ENCODE results near the gene ACTR8. TPM values are rescaled to one million over a fixed set of nuclear protein-coding genes. Genes with fewer than 3 reads are reported as not detected.

The ACTR8 gene
- total RNA-seq, 1 donor from 2014 or later: 42.7 TPM

DNA sequence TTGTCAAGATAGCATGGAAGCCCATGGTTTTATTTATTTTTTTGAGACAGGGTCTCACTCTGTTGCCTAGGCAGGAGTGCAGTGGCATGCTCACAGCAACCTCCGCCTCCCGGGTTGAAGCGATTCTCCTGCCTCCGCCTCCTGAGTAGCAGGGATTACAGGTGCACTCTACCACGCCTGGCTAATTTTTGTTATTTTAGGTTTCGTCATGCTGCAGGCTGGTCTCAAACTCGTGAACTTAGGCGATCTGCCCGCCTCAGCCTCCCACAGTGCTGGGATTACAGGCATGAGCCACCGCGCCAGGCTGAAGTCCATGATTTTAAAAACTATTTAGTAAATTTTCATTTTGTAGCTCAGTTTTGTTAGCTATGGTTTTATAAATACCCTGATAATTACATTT lies 2.7 kb upstream of the ACTR8 start:
- H3K4me3 Mint-ChIP-seq: no peak overlapping the region
- CTCF ChIA-PET: no interaction called here
- intact Hi-C loops (cut with micrococcal nuclease): no loop called here
- TF ChIP-seq, protein P1, sequence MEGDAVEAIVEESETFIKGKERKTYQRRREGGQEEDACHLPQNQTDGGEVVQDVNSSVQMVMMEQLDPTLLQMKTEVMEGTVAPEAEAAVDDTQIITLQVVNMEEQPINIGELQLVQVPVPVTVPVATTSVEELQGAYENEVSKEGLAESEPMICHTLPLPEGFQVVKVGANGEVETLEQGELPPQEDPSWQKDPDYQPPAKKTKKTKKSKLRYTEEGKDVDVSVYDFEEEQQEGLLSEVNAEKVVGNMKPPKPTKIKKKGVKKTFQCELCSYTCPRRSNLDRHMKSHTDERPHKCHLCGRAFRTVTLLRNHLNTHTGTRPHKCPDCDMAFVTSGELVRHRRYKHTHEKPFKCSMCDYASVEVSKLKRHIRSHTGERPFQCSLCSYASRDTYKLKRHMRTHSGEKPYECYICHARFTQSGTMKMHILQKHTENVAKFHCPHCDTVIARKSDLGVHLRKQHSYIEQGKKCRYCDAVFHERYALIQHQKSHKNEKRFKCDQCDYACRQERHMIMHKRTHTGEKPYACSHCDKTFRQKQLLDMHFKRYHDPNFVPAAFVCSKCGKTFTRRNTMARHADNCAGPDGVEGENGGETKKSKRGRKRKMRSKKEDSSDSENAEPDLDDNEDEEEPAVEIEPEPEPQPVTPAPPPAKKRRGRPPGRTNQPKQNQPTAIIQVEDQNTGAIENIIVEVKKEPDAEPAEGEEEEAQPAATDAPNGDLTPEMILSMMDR (IDR thresholded peaks at IDR 0.05): no peak
- POLR2A ChIA-PET: no interaction called here
- no peak overlapping the region for H3K27ac Mint-ChIP-seq
- no peaks in the 10 kb centered on the region for H3K9me3 Mint-ChIP-seq
- DNase-seq (no peak), ATAC-seq (ENCODE audit: low read depth) (no peak)
- peaks cover 31% of the 10 kb centered on the region for H3K4me1 Mint-ChIP-seq
- no peaks in the 10 kb centered on the region for H3K27me3 Mint-ChIP-seq
- peaks cover 59% of the 10 kb centered on the region for H3K36me3 Mint-ChIP-seq (ENCODE audit: low read depth)

DNA sequence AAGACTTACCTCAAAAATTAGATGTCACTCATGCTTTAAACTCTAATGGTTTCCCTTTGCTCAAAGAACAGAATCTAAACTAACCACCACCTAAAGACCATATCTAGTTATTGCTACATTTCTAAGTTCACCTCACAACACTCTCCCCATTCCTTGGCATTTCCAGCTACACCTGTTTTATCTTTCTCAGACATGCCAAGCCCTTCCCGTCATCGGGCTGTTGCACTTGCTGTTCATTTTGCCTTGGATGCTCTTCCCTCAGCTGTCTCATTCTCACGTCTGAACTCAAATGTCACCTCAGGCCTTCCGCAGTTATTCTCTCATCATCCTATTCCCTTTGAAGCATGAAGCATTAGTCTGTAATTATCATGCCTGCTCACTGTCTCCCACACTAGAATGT lies 1.1 kb upstream of the ACTR8 start:
- peaks cover 63% of the 10 kb centered on the region for H3K36me3 Mint-ChIP-seq (ENCODE audit: low read depth)
- ChIA-PET POLR2A (interaction anchor here (1.4 to 4.3 kb wide), 2 partner anchors 8 to 535 kb away, joined by 5 to 52 read pairs; partner anchors contain the start of genes DCP1A and SELENOK), CTCF (no interaction called here)
- H3K9me3 Mint-ChIP-seq: no peaks in the 10 kb centered on the region
- intact Hi-C loops (cut with micrococcal nuclease): no loop called here
- ATAC-seq (ENCODE audit: low read depth) (no peak), DNase-seq (no peak)
- no peaks in the 10 kb centered on the region for H3K27me3 Mint-ChIP-seq
- peak overlapping the region; percentile 50 for H3K27ac Mint-ChIP-seq
- H3K4me1 Mint-ChIP-seq: peaks cover 23% of the 10 kb centered on the region
- TF ChIP-seq, protein P1 (IDR thresholded peaks at IDR 0.05): no peak
- H3K4me3 Mint-ChIP-seq: peak overlapping the region; percentile 100

DNA sequence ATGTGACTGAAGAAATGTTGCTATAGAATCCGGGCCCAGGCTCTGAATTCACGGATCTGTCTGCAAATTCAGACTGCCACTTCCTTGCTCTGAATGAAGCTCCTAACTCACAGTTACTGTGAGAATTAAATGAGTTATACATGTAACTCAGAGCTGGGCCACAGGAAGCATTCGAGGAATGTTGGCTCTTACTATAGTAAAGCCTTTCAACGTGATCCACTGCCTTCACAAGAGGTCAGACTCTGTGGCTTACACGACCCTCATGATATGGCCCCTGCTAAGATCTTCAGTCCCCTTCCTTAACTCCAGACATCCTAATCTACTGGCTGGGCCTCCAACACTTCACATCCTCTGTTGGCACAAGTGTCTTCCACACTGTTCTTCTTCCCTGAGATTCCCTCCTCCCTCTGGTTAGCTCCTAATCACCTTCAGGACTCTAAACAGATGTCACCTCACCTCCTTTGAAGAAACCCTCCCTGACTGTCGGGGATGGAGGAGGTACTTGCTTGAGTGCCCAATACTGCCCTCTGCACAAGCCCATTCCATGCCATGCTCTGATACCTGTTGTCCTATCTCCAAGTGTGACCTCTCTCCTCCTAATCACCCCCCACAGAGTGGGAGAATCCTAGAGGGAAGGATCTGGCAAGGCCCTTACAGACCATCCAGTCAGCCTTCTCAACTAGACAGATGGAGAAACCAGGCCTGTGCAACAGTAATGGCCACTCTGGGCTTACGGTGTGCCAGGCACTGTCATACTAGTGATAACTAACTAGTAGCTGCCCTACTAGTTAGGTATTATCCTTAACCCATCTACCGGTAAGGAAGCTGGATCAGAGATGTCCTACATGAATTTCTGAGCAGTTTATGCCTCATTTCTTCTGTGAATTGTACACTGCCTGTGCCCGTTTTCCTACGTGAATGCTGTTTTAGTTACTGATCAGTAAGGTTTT lies 1.3 kb downstream of the ACTR8 start:
- peaks cover 23% of the 10 kb centered on the region for H3K4me1 Mint-ChIP-seq
- POLR2A ChIA-PET: interaction anchor here (0.7 to 4.3 kb wide), 2 partner anchors 10 to 130 kb away, joined by 4 to 52 read pairs; partner anchors contain the start of gene SELENOK
- intact Hi-C loops (cut with micrococcal nuclease): no loop called here
- no peak for ATAC-seq (ENCODE audit: low read depth)
- H3K27ac Mint-ChIP-seq: peak overlapping the region; percentile 59
- peak overlapping the region; percentile 100 for H3K4me3 Mint-ChIP-seq
- H3K9me3 Mint-ChIP-seq: no peaks in the 10 kb centered on the region
- no peaks in the 10 kb centered on the region for H3K27me3 Mint-ChIP-seq
- peaks cover 65% of the 10 kb centered on the region for H3K36me3 Mint-ChIP-seq (ENCODE audit: low read depth)
- no peak for DNase-seq
- CTCF ChIA-PET: no interaction called here
- TF ChIP-seq, protein P1 (IDR thresholded peaks at IDR 0.05): no peak

DNA sequence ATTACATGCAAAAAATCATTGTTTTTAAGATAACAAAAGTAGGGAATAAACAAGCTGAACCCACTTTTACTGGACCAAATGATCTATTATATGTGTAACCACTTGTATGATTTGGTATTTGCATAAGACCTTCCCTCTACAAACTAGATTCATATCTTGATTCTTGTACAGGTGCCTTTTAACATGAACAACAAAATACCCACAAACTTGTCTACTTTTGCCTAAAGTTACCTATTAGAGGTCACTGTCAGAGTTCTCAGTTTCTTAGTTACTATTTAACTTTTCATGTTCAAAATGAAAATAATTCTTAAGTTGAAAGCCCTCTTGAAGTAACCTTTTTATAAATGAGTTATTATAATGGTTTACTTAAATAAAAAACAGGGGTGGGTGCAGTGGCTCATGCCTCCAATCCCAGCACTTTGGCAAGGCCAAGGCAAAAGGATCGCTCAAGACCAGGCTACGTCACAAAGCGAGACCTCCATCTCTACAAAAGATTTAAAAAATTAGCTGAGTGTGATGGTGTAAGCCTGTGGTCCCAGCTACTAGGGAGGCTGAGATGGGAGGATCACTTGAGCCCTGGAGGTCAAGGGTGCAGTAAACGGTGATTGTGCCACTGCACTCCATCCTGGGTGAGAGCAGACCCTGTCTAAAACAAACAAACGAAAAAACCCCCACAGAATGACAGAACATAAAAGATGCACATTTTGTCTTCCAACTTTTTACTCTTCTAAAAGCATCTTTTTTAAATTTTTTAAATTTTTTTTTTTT lies 16.0 kb downstream of the ACTR8 start:
- Mint-ChIP-seq H3K27me3 (no peaks in the 10 kb centered on the region), H3K9me3 (no peaks in the 10 kb centered on the region), H3K4me1 (peaks cover 22% of the 10 kb centered on the region), H3K27ac (no peak overlapping the region), H3K4me3 (no peak overlapping the region), H3K36me3 (ENCODE audit: low read depth) (peaks cover 69% of the 10 kb centered on the region)
- TF ChIP-seq, protein P1 (IDR thresholded peaks at IDR 0.05): no peak
- ChIA-PET POLR2A (interaction anchor here (0.7 to 1.2 kb wide), 2 partner anchors 9 to 16 kb away, joined by 3 read pairs; no protein-coding TSS in a partner anchor), CTCF (no interaction called here)
- no peak for DNase-seq
- no peak for ATAC-seq (ENCODE audit: low read depth)
- intact Hi-C loops (cut with micrococcal nuclease): no loop called here
